Measurements from ENCODE around the gene STAG1. TPM values are rescaled to one million over a fixed set of nuclear protein-coding genes. Genes with fewer than 3 reads are reported as not detected.

Gene STAG1
- polyA plus RNA-seq, 2 of the 4 experiments (the other 2 are of a cell fraction), result 12.8 to 19.2 TPM

DNA sequence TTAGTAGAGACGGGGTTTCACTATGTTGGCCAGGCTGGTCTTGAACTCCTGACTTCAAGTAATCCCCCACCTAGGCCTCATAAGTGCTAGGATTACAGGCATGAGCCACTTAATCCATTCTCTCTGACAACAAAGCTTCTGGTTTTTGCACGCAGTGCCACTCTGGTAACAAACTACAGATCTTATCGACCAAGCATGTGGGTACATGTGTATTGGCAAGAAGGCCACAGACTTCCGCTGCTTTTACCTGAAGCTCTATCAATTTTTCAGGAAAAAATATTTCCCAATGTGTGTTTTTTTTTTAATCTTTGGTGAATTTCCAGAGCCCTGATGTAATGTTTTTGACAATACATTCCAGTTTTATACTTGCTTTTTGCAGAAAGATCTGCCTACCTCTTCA, 319.5 kb downstream of the STAG1 start:
- Histone ChIP-seq H3K4me3 (no peak overlapping the region), H3K4me2 (no peak overlapping the region), H3K9me3 (no peaks in the 10 kb centered on the region), H3K27ac (no peak overlapping the region), H3K4me1 (no peaks in the 10 kb centered on the region)
- ChIA-PET POLR2A (no interaction called here), CTCF (no interaction called here)
- DNase-seq (ENCODE audit: low read depth in 1 of 2, low spot score in 1 of 2), result no peak
- 91% methylated on average over 4 of the region's 4 CpGs for WGBS (ENCODE audit: missing lambda C conversion rate)
- FAIRE-seq, result no peak
- TF ChIP-seq CHD2 (IDR thresholded peaks at IDR 0.05; ENCODE audit: low read length, partially characterized antibody) (no peak), ZFP36 (IDR thresholded peaks at IDR 0.05; ENCODE audit: borderline replicate concordance, partially characterized antibody) (no peak), KDM1A (IDR thresholded peaks at IDR 0.05; ENCODE audit: low read depth) (no peak), GATA3 (IDR thresholded peaks at IDR 0.05; ENCODE audit: borderline replicate concordance) (no peak), HDAC2 (IDR thresholded peaks at IDR 0.05) (no peak)
- TF ChIP-seq, protein P1, sequence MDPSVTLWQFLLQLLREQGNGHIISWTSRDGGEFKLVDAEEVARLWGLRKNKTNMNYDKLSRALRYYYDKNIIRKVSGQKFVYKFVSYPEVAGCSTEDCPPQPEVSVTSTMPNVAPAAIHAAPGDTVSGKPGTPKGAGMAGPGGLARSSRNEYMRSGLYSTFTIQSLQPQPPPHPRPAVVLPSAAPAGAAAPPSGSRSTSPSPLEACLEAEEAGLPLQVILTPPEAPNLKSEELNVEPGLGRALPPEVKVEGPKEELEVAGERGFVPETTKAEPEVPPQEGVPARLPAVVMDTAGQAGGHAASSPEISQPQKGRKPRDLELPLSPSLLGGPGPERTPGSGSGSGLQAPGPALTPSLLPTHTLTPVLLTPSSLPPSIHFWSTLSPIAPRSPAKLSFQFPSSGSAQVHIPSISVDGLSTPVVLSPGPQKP (IDR thresholded peaks at IDR 0.05; ENCODE audit: low read depth, low read length), result no peak
- TF ChIP-seq, protein P2, sequence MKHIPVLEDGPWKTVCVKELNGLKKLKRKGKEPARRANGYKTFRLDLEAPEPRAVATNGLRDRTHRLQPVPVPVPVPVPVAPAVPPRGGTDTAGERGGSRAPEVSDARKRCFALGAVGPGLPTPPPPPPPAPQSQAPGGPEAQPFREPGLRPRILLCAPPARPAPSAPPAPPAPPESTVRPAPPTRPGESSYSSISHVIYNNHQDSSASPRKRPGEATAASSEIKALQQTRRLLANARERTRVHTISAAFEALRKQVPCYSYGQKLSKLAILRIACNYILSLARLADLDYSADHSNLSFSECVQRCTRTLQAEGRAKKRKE (CRISPR knock-in tag; IDR thresholded peaks at IDR 0.05; ENCODE audit: low read depth), result no peak
- TF ChIP-seq, protein P3, sequence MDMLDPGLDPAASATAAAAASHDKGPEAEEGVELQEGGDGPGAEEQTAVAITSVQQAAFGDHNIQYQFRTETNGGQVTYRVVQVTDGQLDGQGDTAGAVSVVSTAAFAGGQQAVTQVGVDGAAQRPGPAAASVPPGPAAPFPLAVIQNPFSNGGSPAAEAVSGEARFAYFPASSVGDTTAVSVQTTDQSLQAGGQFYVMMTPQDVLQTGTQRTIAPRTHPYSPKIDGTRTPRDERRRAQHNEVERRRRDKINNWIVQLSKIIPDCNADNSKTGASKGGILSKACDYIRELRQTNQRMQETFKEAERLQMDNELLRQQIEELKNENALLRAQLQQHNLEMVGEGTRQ (IDR thresholded peaks at IDR 0.05), result no peak
- TF ChIP-seq, protein P4, sequence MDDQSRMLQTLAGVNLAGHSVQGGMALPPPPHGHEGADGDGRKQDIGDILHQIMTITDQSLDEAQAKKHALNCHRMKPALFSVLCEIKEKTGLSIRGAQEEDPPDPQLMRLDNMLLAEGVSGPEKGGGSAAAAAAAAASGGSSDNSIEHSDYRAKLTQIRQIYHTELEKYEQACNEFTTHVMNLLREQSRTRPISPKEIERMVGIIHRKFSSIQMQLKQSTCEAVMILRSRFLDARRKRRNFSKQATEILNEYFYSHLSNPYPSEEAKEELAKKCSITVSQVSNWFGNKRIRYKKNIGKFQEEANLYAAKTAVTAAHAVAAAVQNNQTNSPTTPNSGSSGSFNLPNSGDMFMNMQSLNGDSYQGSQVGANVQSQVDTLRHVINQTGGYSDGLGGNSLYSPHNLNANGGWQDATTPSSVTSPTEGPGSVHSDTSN (IDR thresholded peaks at IDR 0.05), result no peak
- ATAC-seq, result no peak

DNA sequence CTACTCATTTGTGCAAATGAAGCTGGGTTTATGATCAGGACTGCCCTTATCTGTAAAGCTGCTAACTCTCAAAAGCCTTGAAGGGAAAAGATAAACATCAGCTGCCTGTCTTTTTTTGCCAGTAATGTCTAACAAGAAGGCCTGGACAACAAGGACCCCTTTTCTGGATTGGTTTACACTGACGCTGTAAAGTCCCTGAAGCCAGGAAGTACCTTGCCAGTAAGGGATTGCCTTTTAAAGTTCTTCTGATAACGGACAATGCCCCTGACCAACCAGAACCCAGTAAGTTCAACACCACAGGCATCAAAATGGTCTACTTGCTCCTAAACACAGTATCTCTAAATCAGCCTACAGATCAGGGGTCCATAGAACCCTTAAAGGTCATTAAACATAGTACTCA, 324.0 kb downstream of the STAG1 start:
- TF ChIP-seq, protein P1 (IDR thresholded peaks at IDR 0.05; ENCODE audit: low read depth, low read length), result no peak
- TF ChIP-seq JUN (IDR thresholded peaks at IDR 0.05), result no peak
- no peak for TF ChIP-seq KDM5A (IDR thresholded peaks at IDR 0.05)
- no peak for TF ChIP-seq FOSL2 (IDR thresholded peaks at IDR 0.05)
- no peak for TF ChIP-seq FOSL2 (CRISPR knock-in tag; IDR thresholded peaks at IDR 0.05)
- TF ChIP-seq CEBPB (IDR thresholded peaks at IDR 0.05), result no peak
- TF ChIP-seq HOXB5 (CRISPR knock-in tag; IDR thresholded peaks at IDR 0.05), result no peak
- no peak for TF ChIP-seq CHD4 (IDR thresholded peaks at IDR 0.05; ENCODE audit: borderline replicate concordance)
- no peak for TF ChIP-seq FOXS1 (CRISPR knock-in tag; IDR thresholded peaks at IDR 0.05)
- TF ChIP-seq NR3C1 (IDR thresholded peaks at IDR 0.05), result no peak
- no peak for TF ChIP-seq EHMT2 (IDR thresholded peaks at IDR 0.05; ENCODE audit: low read depth)
- TF ChIP-seq GATA3 (IDR thresholded peaks at IDR 0.05; ENCODE audit: borderline replicate concordance), result no peak
- TF ChIP-seq, protein P3 (IDR thresholded peaks at IDR 0.05), result no peak
- TF ChIP-seq, protein P4 (IDR thresholded peaks at IDR 0.05), result no peak
- TF ChIP-seq NPAS2 (CRISPR knock-in tag; IDR thresholded peaks at IDR 0.05; ENCODE audit: borderline replicate concordance), result no peak
- no peak for TF ChIP-seq RFX5 (IDR thresholded peaks at IDR 0.05)
- no peak for TF ChIP-seq RNF2 (IDR thresholded peaks at IDR 0.05; ENCODE audit: borderline replicate concordance, low read depth)
- TF ChIP-seq CHD2 (IDR thresholded peaks at IDR 0.05; ENCODE audit: low read length, partially characterized antibody), result no peak
- no peak for TF ChIP-seq TFCP2L1 (CRISPR knock-in tag; IDR thresholded peaks at IDR 0.05)
- CTCF ChIA-PET, result interaction anchor here (1.5 kb wide), 1 partner anchor 37 kb away, joined by 5 read pairs; no protein-coding TSS in a partner anchor
- H3K27ac ChIP-seq, result no peak overlapping the region
- no peak overlapping the region for H3K4me2 ChIP-seq
- no peak overlapping the region for H3K4me3 ChIP-seq
- FAIRE-seq (no peak), ATAC-seq (no peak), DNase-seq (ENCODE audit: low read depth in 1 of 2, low spot score in 1 of 2) (no peak)
- no peaks in the 10 kb centered on the region for H3K9me3 ChIP-seq
- H3K4me1 ChIP-seq, result no peaks in the 10 kb centered on the region
- WGBS (ENCODE audit: missing lambda C conversion rate), result 97% methylated on average over 2 of the region's 2 CpGs
- POLR2A ChIA-PET, result no interaction called here
